ENCODE data around the gene GPR18.
"Not testable (repeated sequence)": the region's sequence is repeated elsewhere in the genome, so short reads cannot be mapped to it uniquely, and the experiment has no call there.

GPR18 gene

DNA sequence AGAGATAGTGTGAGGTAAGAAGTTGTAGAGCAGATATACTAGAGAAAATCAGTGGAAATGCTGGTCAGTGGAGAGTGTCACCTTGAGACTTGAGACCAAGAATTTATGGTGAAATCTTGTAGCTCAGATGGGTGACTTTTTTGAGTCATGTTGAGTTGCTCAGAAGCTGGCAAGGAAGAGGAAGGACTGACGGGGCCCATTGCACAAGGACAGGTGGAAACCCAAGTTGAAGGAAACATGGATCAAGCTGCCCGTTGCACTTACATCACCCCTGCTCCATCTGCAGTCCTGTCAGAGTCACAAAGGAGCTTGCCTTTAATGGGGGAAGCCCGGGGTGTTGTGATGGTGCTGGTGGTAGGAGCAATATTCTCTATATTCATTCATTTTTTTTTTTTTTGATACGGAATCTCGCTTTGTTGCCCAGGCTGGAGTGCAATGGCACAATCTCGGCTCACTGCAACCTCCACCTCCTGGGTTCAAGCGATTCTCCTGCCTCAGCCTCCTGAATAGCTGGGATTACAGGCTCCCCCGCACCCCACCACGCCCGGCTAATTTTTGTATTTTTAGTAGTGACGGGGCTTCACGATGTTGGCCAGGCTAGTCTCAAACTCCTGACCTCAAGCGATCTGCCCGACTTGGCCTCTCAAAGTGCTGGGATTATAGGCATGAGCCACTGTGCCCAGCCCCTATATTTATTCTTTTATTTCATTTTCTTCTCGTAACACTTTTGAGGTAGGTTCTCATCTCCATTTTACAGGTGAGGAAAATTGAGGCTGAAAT is 30.1 kb downstream of the GPR18 start:
- DNase-seq = no peak

DNA sequence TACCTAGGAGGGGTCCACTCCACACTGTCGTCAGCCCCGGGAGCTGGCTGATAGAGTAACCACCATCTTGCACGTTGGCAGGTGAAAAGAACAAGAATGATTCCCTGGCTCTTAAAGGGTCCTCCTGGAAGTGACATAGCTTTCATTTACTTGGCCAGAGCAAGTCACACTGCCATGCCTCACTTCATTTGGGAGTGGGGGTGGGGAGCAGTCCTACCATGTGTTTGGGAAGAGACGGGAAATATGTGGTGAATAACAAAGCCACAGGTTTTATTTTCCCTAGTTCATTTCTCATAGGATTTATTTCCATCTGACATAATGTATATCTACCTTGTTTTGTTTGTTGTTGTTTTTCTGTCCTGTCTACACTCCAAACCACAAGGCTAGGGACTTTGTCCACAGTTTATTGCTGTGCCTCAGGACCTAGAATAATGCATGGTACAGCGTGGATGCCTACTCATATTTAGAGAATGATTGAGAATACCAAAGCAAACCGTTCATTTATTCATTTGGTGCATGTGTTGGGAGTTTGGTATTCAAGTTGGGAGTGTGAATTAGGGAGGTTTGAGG is 30.8 kb downstream of the GPR18 start:
- DNase-seq = no peak

DNA sequence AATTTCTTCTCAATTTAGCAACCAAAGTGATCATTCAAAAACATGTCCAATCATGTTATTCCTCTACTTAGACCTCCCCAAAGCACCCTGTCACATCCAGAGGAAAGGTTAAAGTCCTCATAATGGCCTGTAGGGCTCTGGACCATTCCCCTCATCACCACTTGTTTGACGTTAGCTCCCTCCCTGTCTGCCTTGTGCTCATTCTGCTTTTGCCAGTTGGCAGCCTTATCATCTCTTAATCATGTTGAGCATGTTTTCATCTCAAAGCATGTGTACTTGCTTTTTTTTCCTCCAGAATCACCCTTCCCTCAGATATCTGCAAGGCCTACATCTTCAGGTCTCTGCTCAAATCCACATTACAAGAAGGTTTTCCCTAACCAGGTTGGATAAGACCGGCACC is 31.7 kb downstream of the GPR18 start:
- DNase-seq = no peak

DNA sequence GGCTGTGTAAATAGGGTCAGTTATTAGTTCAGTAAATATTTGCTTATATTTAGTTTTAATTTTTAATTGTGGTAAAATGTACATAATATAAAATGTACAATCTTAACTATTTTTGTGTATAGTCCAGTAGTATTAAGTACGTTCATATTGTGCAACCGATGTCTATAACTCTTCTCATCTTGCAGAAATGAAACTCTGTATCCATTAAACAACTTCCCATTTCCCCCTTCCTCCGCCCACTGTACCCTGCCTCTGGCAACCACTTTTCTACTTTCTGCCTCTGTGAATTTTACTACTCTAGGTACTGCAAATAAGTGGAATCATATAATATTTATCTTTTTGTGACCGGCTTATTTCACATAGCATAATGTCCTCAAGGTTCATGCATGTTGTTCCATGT is 33.1 kb downstream of the GPR18 start:
- no peak for DNase-seq

DNA sequence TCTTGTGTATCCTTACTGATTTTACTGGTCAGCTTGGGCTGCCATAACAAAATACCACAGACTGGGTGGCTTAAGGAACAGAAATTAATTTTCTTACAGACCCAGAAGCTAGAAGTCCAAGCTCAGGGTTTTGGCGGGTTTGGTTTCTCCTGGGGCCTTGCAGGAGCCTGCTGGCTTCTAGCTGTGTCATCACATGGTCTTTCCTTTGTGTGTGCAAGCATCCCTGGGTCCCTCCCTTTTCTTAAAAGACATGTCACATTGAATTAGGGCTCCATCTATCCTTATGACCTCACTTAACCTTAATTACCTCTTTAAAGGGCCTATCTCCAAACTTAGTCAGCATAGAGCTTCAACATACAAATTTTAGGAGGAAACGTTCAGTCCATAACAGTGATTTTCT is 34.2 kb downstream of the GPR18 start:
- no peak for DNase-seq

DNA sequence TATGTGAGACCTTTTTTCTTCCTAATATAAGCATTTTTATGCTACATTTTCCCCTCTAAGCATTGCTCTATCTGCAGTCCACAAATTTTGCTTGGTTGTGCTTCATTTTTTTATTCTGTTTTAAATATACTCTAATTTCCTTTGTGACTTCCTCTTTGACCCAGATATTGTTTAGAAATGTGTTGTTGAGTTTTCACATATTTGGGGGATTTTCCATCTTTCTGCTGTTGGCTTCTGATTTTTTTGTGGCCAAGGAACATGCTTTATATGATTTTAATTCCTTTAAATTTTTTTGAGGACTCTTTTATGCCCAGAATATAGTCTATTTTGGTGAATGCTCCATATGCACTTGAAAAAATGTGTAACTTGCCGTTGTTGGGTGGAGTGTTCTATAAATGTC is 34.6 kb downstream of the GPR18 start:
- no peak for DNase-seq

DNA sequence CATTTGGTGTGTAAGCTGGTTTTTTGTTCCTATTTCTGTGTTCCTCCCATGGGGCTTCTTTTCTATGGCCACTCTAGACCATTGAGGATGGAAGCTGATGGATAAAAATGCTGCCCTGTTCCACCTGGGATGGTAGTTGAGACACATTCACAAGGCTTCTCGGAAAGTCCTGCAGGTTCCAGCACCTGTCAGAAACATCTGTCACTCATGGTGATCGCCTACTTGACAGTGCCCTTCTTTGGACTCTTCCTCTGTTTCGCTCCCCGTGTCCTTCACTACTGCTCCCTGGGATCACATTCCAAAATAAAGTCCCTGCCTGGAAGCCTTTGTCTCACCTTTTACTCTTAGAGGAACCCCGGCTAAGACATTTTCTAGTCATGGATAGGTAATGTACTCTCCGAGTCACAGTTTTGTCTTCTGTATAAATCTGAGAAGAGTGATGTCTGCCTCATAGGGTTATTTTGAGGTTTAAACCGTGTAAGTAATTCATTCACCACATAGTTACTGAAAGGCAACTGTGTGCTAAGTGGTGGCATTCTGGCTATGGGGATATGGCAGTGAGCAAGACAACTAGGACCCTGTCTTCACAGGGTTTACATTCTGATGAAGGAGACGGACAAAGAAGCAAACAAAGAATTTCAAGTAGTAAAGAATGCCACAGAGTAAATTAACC is 36.5 kb downstream of the GPR18 start:
- DNase-seq = no peak

DNA sequence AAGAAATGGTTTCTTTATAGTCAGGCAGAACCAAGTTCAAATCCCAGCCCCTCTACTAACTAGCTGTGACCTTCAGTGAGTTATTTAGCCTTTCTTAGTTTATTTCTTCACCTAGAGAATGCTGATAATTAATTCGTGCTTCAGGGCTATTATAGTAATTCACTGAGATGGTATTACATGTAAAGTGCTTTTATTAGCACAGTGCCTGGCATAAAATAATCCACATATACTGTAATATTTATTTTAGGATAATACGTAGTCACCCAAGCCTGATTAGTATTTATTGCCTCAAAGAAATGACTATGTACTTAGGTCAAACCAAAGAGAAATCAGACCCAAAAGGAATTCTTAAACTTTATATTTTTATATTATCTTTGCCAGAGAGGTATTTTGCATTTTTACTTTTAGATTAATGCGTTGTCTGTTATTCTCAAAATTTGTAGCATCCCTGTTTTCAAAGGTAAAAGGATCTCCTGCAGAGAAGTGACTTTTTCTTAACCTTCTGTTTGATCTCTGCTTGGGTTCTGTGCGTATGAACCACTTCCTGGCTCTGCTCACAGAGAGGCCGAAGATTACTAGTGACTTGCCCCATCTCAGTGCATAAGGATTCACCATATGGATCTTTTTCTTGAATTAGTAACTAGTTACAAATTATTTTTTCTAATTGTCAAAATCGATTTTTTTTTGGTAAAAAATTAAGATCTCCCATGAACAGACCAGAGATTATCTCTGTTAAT is 37.8 kb downstream of the GPR18 start:
- no peak for DNase-seq

DNA sequence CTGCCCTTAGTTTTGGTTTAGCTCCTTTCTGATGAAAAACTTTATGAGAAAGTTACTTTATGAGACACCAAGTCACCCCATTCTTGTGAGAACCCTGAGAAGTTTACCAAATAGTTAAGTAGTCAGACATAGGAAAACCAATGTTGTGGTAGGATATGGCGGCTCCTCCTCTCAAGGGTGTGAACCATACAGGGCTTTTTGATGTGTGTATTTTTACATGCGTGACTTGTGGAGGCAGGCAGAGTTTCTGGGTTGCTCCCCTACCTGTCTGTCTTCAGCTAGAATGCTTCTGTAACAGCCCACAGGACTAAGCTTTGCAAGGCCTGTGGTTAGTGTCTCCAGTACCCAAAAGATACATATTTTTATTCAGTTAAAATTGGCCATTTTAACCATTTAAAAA is 39.2 kb downstream of the GPR18 start:
- no peak for DNase-seq

DNA sequence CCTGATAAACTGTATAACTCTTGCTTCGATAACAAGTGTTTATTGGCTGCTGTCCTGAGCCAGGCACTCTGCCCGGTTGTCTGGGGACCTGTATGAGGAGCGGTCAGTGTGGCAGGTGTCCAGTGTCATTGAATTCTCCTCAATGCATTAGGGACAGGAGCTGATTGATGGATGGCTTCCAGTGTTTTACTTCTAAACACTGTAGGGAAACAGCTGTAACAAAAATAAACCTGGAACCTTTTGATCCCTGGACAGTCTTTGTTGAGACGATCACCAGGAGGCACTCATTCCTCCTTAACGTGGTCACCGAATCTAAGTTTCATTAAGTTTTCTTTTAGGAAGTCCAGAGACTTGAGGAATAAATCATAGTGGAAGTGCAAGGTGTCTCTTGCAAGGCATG is 39.6 kb downstream of the GPR18 start:
- DNase-seq = no peak

DNA sequence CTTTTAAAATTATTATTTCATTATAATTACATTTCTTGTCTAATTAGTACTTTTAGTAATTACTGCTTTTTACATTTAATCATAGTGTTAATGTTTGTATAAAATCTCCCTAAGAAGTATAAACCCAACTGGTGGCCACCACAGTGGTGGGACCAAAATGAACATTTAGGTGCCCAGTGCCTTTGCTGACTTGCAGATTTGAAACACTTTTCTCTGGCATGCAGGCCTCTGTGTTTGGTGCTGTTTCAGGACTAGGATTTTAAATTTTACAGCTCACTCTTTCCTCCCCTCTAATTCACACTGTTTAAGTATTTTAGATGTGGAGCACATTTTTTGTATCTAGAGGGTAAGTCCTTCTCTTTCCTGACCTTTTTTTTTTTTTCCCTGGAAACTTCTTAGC is 40.1 kb downstream of the GPR18 start:
- DNase-seq = no peak

DNA sequence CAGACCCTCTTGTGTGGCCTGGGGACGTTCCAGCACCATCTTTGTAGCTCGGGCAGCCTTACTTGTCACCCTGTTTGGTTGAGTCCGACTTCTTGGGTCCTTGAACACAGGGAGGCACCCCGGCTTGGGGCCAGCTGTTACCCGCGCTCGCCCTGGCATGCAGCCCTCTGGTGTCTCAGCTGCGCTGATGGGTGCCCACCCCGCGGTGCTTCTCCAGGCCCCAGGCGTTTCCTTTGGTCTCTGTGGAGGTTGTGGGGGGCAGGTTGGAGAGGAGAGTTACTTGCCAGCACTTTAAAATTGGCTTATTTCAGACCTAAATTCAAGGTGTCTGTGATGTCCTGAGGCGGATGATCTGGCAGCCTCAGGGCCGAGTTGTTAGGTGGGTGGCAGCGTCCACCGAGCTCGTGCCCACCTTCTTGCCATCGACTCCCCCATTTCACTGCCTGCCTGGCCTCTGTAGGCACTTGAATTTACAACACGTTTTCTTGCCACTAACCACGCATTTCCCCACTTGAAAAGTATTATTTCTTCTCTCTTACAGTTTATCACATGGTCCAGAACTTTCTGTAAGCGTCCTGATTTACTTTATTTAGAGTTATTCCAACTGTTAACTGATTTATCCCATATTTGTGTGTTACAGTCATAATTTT is 40.6 kb downstream of the GPR18 start:
- no peak for DNase-seq

DNA sequence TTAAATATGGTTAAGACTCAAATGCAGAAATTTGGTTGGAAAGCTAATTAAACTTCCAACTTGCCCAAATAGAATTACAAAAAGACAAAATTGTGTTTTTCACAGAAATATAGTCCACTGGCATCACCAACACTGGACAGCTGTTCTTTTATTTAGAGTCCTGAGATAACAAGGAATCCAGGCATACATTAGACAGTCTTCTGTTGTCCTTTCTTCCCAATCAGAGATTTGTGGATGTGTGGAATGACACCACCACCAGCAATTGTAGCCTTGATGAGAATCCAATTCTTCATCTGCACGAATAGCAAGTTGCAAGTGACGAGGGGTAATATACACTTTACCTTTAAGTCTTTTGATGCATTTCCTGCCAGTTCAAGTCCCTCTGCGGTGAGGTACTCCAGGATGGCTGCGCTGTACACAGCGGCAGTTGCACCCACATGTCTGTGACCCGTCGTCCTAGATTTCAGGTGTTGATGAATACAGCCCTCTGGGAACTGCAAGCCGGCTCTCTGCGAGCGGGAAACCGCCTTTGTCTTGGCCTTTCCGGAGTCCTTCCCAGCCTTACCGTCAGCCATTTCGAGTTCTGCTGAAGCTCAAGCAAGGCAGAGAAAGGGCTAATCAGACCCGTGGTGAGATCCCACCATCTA is 42.9 kb downstream of the GPR18 start:
- DNase-seq = no peak

DNA sequence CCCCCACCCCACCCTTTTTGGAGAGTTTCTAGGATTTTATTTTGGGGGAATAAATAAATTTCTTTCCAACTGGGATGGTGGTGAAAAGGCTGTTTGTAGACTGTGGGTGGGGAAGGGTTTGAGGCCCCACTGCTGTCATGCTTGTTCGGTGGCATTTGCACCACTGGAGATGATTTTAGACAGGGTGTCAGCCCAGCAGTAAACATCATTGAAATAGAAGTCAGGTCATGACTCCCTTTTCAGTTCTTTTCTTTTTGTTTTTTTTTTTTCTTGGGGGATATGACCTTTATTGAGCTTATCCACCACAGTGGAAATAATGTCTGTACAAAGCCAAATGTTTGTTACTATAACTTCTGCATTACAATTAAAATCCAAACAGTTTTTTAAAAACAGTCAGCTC is 43.4 kb downstream of the GPR18 start:
- DNase-seq = no peak

DNA sequence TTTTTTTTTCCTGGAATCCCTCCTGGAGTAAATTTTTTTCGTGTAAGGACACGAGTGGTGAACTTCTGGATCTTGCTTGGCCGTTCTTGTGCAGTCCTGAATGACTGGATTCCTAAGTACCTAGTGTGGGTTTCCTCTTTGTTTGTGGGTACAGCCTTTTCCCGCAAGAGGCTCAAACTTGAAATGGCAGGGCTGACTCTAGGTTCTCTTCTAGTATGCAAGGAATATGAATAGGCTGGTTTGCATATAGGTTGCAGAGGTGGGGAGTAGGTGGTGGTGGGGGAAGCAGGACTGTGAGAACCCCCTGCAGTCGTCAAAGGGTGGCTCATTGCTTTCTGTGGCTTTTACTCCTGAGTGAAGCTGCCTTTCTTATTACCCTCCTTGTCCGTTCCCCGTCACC is 43.9 kb downstream of the GPR18 start:
- no peak for DNase-seq

DNA sequence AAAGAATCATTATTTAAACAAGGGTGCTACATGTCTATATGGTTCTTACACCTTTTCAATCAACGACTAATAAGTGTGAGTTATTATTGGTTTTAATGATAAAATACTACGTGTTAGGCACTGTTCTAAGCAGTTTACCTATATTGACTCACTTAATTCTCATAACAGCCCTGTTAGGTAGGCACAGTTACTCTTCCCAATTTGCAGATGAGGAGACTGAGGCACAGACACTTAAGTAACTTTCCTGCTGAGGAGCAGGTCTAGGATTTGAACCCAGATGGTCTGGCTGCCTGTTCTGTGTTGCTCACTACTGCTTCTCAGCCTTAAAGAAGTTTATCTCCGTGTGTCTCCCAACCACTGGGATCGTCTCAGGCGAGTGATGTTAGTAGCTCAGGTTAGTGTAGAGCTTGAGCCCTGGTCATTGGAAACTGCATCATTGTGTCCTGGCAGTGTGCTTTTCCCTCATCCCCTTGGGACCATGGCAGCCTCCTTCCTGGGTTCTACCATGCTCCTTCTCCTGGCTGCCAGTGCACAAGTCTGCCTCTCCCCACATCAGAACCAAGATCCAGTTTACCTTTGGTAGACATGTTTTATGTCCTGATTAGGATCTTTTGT is 46.7 kb downstream of the GPR18 start:
- no peak for DNase-seq

DNA sequence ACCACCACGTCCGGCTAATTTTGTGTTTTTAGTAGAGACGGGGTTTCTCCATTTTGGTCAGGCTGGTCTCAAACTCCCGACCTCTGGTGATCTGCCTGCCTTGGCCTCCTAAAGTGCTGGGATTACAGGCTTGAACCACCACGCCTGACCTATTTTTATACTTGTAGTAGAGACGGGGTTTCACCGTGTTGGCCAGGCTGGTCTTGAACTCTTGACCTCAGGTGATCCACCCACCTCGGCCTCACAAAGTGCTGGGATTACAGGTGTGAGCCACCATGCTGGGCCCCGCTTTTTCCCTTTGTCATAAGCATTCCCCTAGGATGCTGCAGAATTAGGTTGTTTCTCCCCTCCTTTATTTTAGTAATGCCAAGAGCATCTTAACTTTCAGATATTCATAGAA is 47.6 kb downstream of the GPR18 start:
- not testable (repeated sequence) for DNase-seq

DNA sequence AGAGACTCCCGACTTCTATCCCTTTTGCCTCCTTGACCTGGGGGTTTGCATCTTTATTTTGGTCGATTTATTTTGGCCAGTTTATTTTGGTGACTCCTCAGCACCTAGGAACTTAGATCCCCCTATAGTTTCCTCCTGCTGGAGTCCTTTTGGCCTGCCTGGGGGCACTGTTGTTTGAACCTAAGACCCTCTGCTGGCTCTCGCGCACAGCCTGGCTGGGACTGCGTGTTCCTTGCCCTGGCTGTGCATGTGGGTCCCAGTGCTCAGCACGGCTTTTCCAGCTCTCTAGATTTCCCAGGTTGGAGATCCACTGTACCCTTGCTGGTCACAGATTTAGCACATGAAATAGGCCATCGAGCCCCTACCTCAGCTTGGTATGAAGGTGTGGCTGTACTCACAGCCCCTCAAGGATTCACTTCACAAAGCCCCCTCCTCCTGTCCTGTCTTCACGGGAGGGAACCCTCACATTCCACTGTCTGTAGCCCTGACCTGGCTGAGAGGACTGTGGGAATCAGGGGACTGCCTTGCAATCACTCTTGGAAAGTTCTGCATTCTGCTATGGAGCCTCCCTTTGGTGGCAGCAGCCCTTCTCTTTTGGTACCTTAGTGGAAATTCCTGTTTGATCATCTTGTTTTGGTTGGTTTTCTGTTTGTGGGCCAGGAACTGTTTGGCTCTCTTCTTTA is 49.2 kb downstream of the GPR18 start:
- DNase-seq = no peak

DNA sequence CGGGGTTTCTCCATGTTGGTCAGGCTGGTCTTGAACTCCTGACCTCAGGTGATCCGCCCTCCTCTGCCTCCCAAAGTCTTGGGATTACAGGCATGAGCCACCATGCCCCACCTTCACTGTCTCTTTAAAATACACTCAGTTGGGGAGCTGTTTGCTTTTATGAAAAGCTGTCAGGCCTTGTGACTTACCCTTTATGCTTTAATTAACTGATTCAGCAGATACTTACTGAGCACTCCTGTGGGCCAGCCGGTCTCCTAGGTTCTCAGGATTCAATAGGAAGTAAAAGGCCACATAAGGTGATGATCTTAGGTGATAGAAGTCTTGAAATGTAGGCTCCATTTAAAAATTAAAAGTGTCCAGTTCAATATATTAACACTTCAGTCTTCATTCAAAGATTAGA is 50.0 kb downstream of the GPR18 start:
- no peak for DNase-seq

DNA sequence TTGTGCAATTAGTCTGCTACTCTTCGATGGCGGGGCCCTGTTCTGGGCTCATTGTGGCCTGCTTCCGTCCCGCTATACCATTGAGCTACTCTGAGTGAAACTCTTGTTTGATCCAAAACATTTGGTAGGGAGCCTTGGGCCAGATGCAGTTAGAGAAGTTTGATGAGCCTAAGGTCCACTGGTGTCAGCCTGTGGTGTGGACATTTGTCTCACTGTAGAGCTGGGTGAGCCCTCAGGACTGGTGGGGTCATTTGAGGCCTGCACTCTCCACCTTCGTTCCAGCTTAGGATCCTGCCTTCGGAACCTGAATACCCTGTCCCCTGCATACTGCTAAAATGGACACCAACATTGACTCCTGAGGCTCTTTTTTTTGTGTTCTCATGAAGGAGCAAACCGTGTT is 50.7 kb downstream of the GPR18 start:
- no peak for DNase-seq

DNA sequence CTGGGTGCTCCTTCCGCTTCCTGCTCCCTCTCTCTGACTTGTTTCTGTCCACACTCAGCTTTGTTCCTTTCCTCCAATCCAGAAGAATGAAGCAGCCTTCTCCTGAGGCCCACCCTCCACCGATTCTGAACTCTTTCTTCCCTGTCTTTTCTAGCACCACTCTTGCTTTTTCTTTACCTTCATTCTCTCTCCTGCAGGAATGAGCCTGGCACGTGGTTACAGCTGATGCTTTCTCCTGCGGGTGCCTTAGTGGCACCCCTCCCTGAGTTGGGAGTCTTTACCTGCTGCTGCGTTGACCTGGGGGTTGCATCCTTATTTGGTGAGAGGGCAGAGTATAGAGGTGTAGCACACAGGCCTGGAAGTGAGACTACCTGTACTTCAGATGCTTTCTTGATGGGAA is 51.3 kb downstream of the GPR18 start:
- DNase-seq = no peak

DNA sequence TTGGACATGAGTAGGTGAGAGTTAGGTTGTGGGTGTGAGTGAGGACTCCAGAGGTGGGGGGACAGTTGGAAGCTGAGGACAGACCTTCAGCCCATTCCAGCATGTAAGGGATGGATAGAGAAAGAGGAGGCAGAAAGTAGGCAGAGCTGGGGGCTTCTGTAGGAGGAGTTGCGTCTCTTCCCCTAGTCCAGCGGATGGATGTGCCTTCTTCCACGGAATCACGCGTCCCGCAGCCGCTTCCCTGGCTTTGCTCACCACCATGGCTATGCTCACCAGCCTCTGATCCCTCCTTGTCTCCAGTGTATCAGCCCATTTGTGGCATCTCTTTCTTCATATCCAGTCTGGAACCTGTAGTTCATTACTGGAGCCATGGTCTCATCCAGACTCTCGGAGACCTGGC is 52.0 kb downstream of the GPR18 start:
- DNase-seq = no peak
